GM23248 (cell line): ENCODE measurements around the gene KRTAP20-4.

Experiments used
- EZH2 ChIP-seq: fragments of 200-600 bp; sonication (generic); IDR thresholded peaks from 2 replicates; pipeline ENCODE4 v1.6.1; 2018; ENCODE audit warnings: antibody characterized with exemption, mild to moderate bottlenecking; ENCODE audit not compliant: insufficient read depth, poor library complexity, severe bottlenecking
- EZH2phosphoT487 ChIP-seq: fragments of 200-600 bp; sonication (generic); IDR thresholded peaks from 2 replicates; pipeline ENCODE4 v1.6.1; 2018; ENCODE audit warnings: antibody characterized with exemption, moderate library complexity, mild to moderate bottlenecking, low read depth; ENCODE audit not compliant: insufficient read depth

- no peak for TF ChIP-seq EZH2
- TF ChIP-seq EZH2phosphoT487, result no peak
Observed at GRCh38 chr21:30579346-30579745, 41.1 kb upstream of the KRTAP20-4 start.
